Measurements from ENCODE around the gene CASKIN1.
"Not testable (repeated sequence)": the region's sequence is repeated elsewhere in the genome, so short reads cannot be mapped to it uniquely, and the experiment has no call there.

Gene CASKIN1

GRCh38 chr16:2135770-2136490 is 60.5 kb downstream of the CASKIN1 start, which contains the start of gene PKD1:
TSS of gene PKD1 (minus strand) at chr16:2135898. CDS start at chr16:2135689, 209 bp downstream.
- DNase-seq (ENCODE audit: low read depth in 2 of 2), result peak; percentile 93 to 96

GRCh38 chr16:2135071-2135470 is 61.3 kb downstream of the CASKIN1 start:
- not testable (repeated sequence) for DNase-seq (ENCODE audit: low read depth in 2 of 2)

DNA sequence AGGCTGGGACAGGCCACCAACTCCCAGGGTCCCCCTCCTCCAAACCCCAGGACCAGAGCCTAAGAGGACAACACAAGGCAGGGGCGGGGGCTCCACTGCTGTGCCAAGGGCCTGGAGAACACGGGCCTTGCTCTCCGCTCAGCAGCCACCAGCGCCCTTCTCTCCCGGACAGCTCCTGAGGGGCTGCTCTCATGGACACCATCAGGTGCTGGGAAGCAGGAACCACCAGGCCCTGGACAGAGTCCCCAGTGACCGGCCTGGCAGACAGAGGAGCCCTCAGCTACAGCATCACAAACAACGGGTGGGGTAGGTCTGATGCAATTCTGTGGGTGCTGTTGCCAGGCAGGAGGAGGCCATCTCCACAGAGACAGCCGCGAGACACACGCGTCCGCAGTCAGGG is 62.6 kb downstream of the CASKIN1 start:
- not testable (repeated sequence) for DNase-seq (ENCODE audit: low read depth in 2 of 2)

DNA sequence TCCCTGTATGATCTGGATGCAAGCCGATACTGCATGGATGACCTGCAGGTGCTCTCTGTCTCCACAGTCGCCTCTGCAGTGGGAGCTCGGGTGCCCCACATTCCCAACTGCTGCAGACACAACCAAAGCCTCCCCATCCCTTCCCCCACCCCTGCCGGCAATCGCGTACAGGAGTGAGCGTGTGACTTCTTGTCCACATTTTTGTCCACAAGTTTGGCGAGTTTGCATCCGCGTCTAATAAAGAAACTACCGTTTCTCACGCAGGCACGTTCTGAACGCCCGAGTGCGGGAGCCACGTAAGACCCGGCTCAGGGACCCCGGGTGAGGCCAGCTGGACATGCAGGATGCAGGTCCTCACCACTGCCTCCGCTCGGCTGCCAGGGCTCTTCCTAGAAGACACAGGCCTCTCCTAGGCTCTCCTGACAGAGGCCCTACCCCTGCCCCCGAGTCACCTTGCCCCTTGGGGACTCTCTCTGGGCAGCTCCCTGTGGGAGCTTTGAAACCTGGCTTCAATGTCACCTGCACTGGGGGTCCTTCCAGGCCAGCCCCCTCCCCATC is 66.4 kb downstream of the CASKIN1 start:
- DNase-seq (ENCODE audit: low read depth in 2 of 2), result not testable (repeated sequence)

DNA sequence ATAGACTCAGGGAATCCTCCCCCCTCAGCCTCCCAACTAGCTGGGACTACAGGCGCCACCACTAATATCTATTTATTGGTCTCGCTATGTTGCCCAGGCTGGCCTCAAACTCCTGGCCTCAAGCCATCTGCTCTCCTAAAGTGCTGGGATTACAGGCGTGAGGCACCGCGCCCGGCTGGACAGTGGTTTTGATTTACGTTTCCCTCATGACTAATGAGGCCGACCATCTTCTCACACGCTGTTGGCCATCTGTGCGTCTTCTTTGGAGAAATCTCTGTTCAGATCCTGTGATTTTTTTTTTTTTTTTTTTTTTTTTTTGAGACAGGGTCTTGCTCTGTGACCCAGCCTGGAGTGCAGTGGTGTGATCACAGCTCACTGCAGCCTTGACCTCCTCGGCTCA is 67.2 kb downstream of the CASKIN1 start:
- not testable (repeated sequence) for DNase-seq (ENCODE audit: low read depth in 2 of 2)

GRCh38 chr16:2127630-2128280 is 68.7 kb downstream of the CASKIN1 start:
- not testable (repeated sequence) for DNase-seq (ENCODE audit: low read depth in 2 of 2)
